HL-60 (cell line): ENCODE measurements around the gene REPS2.

Source experiments
- POLR2AphosphoS5 ChIP-seq: IDR thresholded peaks from 2 replicates; pipeline ENCODE4 v1.6.1; 2012; ENCODE audit warnings: low read depth
- TF ChIP-seq, protein P1 (sequence below): IDR thresholded peaks from 2 replicates; pipeline ENCODE4 v1.6.1; 2012; ENCODE audit warnings: low read depth; ENCODE audit not compliant: insufficient replicate concordance
- TF ChIP-seq, protein P2 (sequence below): IDR thresholded peaks from one replicate; pipeline ENCODE4 v1.5.1; 2011; ENCODE audit warnings: low read length, control low read depth, inconsistent platforms; ENCODE audit not compliant: insufficient read depth

DNA sequence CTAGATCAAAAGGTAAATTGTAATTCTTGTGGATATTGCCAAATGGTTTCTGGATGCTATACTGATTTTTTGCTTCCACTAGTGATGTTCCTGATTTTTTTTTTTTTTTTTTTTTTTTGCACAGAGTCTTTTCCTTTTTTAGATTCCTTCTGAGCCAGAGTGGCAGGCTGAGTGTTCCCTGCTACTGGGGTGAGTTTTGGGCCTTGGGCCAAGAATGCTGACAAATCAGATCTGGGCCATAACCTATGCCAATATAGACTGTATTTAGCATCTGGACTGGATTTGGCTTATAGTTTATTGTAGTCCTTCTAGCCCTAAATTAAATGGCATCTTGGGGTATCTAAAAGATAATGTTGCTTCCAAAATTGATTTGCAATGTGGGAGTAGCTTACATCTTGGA lies 52.8 kb downstream of the REPS2 start:
- TF ChIP-seq, protein P1, sequence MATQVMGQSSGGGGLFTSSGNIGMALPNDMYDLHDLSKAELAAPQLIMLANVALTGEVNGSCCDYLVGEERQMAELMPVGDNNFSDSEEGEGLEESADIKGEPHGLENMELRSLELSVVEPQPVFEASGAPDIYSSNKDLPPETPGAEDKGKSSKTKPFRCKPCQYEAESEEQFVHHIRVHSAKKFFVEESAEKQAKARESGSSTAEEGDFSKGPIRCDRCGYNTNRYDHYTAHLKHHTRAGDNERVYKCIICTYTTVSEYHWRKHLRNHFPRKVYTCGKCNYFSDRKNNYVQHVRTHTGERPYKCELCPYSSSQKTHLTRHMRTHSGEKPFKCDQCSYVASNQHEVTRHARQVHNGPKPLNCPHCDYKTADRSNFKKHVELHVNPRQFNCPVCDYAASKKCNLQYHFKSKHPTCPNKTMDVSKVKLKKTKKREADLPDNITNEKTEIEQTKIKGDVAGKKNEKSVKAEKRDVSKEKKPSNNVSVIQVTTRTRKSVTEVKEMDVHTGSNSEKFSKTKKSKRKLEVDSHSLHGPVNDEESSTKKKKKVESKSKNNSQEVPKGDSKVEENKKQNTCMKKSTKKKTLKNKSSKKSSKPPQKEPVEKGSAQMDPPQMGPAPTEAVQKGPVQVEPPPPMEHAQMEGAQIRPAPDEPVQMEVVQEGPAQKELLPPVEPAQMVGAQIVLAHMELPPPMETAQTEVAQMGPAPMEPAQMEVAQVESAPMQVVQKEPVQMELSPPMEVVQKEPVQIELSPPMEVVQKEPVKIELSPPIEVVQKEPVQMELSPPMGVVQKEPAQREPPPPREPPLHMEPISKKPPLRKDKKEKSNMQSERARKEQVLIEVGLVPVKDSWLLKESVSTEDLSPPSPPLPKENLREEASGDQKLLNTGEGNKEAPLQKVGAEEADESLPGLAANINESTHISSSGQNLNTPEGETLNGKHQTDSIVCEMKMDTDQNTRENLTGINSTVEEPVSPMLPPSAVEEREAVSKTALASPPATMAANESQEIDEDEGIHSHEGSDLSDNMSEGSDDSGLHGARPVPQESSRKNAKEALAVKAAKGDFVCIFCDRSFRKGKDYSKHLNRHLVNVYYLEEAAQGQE = no peak
- TF ChIP-seq, protein P2, sequence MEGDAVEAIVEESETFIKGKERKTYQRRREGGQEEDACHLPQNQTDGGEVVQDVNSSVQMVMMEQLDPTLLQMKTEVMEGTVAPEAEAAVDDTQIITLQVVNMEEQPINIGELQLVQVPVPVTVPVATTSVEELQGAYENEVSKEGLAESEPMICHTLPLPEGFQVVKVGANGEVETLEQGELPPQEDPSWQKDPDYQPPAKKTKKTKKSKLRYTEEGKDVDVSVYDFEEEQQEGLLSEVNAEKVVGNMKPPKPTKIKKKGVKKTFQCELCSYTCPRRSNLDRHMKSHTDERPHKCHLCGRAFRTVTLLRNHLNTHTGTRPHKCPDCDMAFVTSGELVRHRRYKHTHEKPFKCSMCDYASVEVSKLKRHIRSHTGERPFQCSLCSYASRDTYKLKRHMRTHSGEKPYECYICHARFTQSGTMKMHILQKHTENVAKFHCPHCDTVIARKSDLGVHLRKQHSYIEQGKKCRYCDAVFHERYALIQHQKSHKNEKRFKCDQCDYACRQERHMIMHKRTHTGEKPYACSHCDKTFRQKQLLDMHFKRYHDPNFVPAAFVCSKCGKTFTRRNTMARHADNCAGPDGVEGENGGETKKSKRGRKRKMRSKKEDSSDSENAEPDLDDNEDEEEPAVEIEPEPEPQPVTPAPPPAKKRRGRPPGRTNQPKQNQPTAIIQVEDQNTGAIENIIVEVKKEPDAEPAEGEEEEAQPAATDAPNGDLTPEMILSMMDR = no peak
- no peak for TF ChIP-seq POLR2AphosphoS5
